HEK293T (cell line): ENCODE data around the gene GLT8D1.

Experiments
- CTCF ChIA-PET: fragments of 350-600 bp; formaldehyde crosslinking; extraction: SDS; loops from one replicate; lab custom pipeline; 2021; ENCODE audit warnings: antibody characterized with exemption, inconsistent platforms; lab: Yijun Ruan, JAX
- POLR2A ChIA-PET: fragments of 350-600 bp; formaldehyde crosslinking; extraction: SDS; loops from one replicate; lab custom pipeline; 2020; ENCODE audit warnings: antibody characterized with exemption, inconsistent platforms; lab: Yijun Ruan, JAX
- DNase-seq: peaks from one replicate; pipeline ENCODE4 v3.0.0; 2012; ENCODE audit warnings: mixed read lengths; ENCODE audit errors: extremely low spot score
- ARNT ChIP-seq: fragments of 450-650 bp; IDR thresholded peaks from 2 replicates; pipeline ENCODE4 v1.6.1; 2017; ENCODE audit warnings: mild to moderate bottlenecking
- BHLHE40 ChIP-seq: fragments of 450-650 bp; IDR thresholded peaks from 2 replicates; pipeline ENCODE4 v1.6.1; 2016; ENCODE audit warnings: mild to moderate bottlenecking, moderate library complexity, borderline replicate concordance
- CTBP1 ChIP-seq: fragments of 450-650 bp; IDR thresholded peaks from 2 replicates; pipeline ENCODE4 v1.6.1; 2016; ENCODE audit warnings: borderline replicate concordance
- ELF4 ChIP-seq: fragments of 450-650 bp; IDR thresholded peaks from 2 replicates; pipeline ENCODE4 v1.6.1; 2017; ENCODE audit warnings: antibody characterized with exemption
- FOXA1 ChIP-seq: fragments of 450-650 bp; IDR thresholded peaks from 2 replicates; pipeline ENCODE4 v1.6.1; 2016; ENCODE audit warnings: mild to moderate bottlenecking
- FOXK2 ChIP-seq: fragments of 450-650 bp; IDR thresholded peaks from 2 replicates; pipeline ENCODE4 v1.6.1; 2016; ENCODE audit warnings: mild to moderate bottlenecking
- FOXM1 ChIP-seq: fragments of 450-650 bp; IDR thresholded peaks from 2 replicates; pipeline ENCODE4 v1.6.1; 2017; ENCODE audit warnings: mild to moderate bottlenecking, borderline replicate concordance
- HDGF ChIP-seq: fragments of 450-650 bp; IDR thresholded peaks from 2 replicates; pipeline ENCODE4 v1.6.1; 2017; ENCODE audit warnings: antibody characterized with exemption, borderline replicate concordance
- L3MBTL2 ChIP-seq: fragments of 450-650 bp; conservative IDR thresholded peaks from 2 replicates; pipeline ENCODE4 v1.6.1; 2016; ENCODE audit warnings: mild to moderate bottlenecking
- LEF1 ChIP-seq: fragments of 450-650 bp; IDR thresholded peaks from 2 replicates; pipeline ENCODE4 v1.6.1; 2017; ENCODE audit warnings: mild to moderate bottlenecking, borderline replicate concordance
- NFRKB ChIP-seq: fragments of 450-650 bp; IDR thresholded peaks from 2 replicates; pipeline ENCODE4 v1.6.1; 2016; ENCODE audit warnings: mild to moderate bottlenecking, moderate library complexity
- PKNOX1 ChIP-seq: fragments of 450-650 bp; IDR thresholded peaks from 2 replicates; pipeline ENCODE4 v1.6.1; 2016
- SP1 ChIP-seq: fragments of 450-650 bp; IDR thresholded peaks from 2 replicates; pipeline ENCODE4 v1.6.1; 2017
- SUZ12 ChIP-seq: fragments of 450-650 bp; IDR thresholded peaks from 2 replicates; pipeline ENCODE4 v1.6.1; 2016; ENCODE audit warnings: mild to moderate bottlenecking
- TARDBP ChIP-seq: fragments of 450-650 bp; IDR thresholded peaks from 2 replicates; pipeline ENCODE4 v1.6.1; 2016
- ZNF384 ChIP-seq: fragments of 450-650 bp; IDR thresholded peaks from 2 replicates; pipeline ENCODE4 v1.6.1; 2016

GLT8D1 gene

GRCh38 chr3:52693071-52693470 is 12.5 kb downstream of the GLT8D1 start:
- no peak for DNase-seq
- CTCF ChIA-PET: no interaction called here
- POLR2A ChIA-PET: no interaction called here
- TF ChIP-seq FOXA1 (no peak), FOXK2 (no peak), NFRKB (no peak), SP1 (no peak), CTBP1 (no peak), ZNF384 (no peak), ARNT (no peak), ELF4 (no peak), FOXM1 (no peak), TARDBP (no peak), BHLHE40 (no peak), PKNOX1 (no peak), LEF1 (no peak), L3MBTL2 (no peak), SUZ12 (no peak)

- ChIA-PET CTCF (interaction anchor here (0.7 kb wide), 1 partner anchor 302 kb away, joined by 4 read pairs; no protein-coding TSS in a partner anchor), POLR2A (interaction anchor here (0.7 to 1.0 kb wide), 3 partner anchors 9 to 81 kb away, joined by 3 read pairs; partner anchors contain the start of gene NEK4)
- TF ChIP-seq NFRKB (no peak), PKNOX1 (no peak), L3MBTL2 (no peak), TARDBP (no peak), ELF4 (no peak), HDGF (no peak), FOXA1 (no peak), CTBP1 (no peak), ARNT (no peak), FOXM1 (no peak)
- no peak for DNase-seq
These were observed 15.0 kb downstream of the GLT8D1 start for GRCh38 chr3:52690560-52690959.

- ChIA-PET POLR2A (no interaction called here), CTCF (no interaction called here)
- no peak for DNase-seq
- TF ChIP-seq PKNOX1 (no peak), TARDBP (no peak), BHLHE40 (no peak), ELF4 (no peak), FOXM1 (no peak), HDGF (no peak)
These were observed 16.4 kb downstream of the GLT8D1 start for GRCh38 chr3:52689151-52689550.

GRCh38 chr3:52688266-52688665 is 17.3 kb downstream of the GLT8D1 start:
- POLR2A ChIA-PET: no interaction called here
- CTCF ChIA-PET: no interaction called here
- DNase-seq: no peak
- no peak for TF ChIP-seq ZNF384
- no peak for TF ChIP-seq TARDBP
- TF ChIP-seq LEF1: no peak
- no peak for TF ChIP-seq SUZ12

GRCh38 chr3:52685709-52686691 is 19.6 kb downstream of the GLT8D1 start, which contains the start of the genes GNL3 and PBRM1:
TSS of gene GNL3 (plus strand) at chr3:52686032. CDS start at chr3:52686093, 61 bp downstream.
TSS of gene PBRM1 (minus strand) at chr3:52685913.
- DNase-seq: peak; percentile 93
- TF ChIP-seq CTBP1 (no peak; the same call in 1 of the 2 replicates), FOXK2 (no peak), BHLHE40 (no peak), NFRKB (no peak), LEF1 (no peak), FOXA1 (no peak), PKNOX1 (no peak; the same call in 1 of the 2 replicates), ARNT (0 out of 2 replicates have a peak, but pooled peaks have one; percentile 39), SP1 (no peak), ELF4 (peak; percentile 79; the same call in 1 of the 2 replicates), ZNF384 (no peak), L3MBTL2 (peak; percentile 72), HDGF (no peak), SUZ12 (no peak), TARDBP (no peak), FOXM1 (peak; percentile 0; the same call in 1 of the 2 replicates)
- ChIA-PET CTCF (no interaction called here), POLR2A (interaction anchor here (0.8 to 1.3 kb wide), 8 partner anchors 8 to 85 kb away, joined by 3 to 11 read pairs (median 4); partner anchors contain the start of genes GLT8D1, NEK4 and SPCS1)
